ENCODE data around the gene RPL4.

The RPL4 gene

GRCh38 chr15:66456211-66456610 lies 48.4 kb downstream of the RPL4 start:
- no peak for DNase-seq (ENCODE audit: low read depth)

GRCh38 chr15:66454143-66454542 lies 50.5 kb downstream of the RPL4 start:
- no peak for DNase-seq (ENCODE audit: low read depth)

DNA sequence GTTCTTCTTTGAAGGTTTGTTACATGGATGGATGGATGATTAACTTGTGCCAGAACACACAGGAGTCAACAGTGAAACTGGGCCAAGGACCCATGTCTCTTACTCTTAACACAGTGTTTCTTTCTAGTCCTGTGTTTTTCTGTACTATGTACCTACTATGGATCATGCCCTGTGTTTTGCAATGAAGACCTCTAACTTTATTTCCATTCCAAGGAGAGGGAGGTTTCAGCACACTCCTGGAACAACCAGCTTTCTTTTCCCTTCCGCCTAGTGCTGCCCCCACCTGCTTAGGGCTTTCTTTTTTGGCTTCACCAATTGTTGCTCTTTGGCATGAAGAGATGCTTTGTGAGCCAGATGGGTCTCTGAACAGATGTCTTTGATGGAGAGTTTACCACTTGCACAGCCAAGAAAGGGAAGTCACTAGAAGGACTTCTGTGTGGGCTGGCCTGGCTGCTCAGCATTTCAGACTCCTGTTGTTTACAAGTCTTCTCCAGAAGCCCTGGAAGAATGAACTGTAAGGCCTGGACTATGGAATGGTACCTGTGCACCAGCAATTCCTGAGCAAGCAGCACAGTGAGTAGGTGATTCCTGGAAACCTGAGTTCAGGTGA lies 51.6 kb downstream of the RPL4 start:
- DNase-seq (ENCODE audit: low read depth) = no peak

DNA sequence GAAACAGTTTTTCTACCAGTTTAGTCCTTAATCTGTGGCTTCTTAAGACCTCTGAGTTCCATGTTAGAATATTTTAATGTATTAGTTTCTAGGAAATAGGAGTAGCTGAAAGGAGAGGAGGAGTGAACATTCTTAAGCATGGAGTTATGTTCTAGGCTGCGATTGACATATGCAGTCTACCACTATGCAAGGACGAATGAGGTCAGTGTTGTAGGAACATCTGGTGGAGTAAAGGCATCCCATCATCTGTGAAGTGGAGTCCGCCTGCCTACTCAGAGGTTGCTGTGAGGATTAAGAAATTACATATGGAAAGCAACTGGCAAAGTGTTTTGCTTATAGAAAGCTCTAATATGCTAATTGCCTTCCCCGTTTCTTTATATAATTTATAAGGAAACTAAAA lies 52.2 kb downstream of the RPL4 start:
- no peak for DNase-seq (ENCODE audit: low read depth)
